ENCODE measurements around the gene CD4.
A peak's percentile ranks its signal among the peaks of the same experiment; 100 is the strongest.

Gene CD4

DNA sequence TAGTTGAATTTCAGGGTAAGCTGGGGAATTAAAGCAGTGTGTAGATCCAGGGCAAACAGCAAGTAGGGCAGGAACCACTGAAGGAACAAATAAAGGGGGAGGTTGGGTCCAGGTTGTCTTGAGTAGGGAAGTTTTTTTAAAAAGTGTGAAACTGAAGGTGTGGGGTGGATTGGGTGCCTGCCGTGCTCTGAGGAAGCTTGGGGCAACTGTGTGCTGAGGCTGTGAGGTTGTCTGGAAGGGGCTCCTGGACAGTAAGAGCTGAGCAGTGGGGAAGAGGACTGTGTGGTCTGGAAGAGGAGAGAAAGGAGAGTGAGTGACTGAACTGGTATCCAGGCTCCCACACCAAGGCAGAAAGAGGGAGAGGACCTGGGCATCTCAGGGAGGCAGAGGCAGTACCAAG, 21.4 kb downstream of the CD4 start:
- no peak for DNase-seq

DNA sequence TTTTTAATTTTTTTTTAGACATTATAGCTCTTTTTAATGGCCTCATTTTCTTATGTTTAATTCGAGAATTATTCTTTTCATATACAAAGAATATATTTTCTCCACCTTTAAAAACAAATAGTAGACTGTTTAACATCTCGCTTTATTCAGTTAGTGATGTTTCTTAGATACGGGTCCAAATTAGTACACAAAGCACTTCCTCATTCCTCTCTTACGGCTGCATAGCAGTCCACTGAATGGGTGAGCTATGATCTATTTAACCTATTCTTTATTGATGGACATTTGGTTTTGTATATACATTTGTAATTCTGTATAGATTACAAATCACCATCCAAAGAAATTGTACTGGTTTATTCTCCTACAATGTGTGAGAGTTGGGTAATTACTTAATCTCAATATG, 24.0 kb downstream of the CD4 start:
- no peak for DNase-seq

DNA sequence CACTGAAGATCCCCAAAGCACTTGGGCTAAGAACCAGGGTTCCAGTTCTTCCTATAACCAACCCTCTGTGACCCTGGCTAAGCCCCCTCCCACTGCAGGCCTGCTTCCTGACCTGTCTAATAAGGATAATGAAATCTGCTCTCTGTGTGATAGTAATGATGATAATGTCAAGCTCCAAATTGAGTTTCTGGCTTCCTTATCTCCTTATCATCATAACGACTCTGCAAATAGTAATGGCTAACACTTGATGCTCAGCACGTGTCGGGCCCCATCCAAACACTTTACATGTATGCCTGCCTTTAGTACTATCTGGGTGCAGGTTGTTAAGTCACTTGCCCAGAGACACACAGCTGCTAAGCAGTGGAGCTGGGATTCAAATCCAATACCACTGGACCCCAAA, 27.3 kb downstream of the CD4 start:
- no peak for DNase-seq

DNA sequence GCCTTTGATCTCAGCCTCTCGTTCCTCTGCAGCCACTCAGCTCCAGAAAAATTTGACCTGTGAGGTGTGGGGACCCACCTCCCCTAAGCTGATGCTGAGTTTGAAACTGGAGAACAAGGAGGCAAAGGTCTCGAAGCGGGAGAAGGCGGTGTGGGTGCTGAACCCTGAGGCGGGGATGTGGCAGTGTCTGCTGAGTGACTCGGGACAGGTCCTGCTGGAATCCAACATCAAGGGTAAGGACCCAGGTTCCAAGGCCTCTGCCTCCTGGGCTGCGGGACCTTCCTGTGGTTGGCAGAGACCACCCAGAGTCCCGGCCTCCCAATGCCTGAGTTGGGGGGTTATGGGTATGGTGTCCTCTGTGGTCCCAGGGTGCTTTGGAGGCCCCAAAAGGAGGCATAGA, 27.8 kb downstream of the CD4 start:
- DNase-seq: no peak

DNA sequence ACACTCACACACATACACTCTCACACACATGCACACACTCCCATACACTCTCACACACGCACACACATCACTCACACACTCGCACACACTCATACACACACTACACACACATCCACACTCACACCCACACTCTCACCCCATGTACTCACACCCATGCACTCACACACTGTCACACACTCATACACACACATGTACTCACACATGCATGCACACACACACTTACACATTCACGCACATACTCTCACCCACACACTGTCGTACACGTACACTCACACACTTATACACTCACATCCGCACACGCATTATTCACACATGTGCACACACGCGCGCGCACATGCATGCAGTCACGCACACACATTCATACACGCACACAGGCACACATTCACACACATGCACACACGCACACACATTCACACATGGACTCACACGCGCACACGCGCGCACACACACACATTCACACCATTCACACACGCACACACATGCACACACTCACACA, 28.4 kb downstream of the CD4 start:
- no peak for DNase-seq

DNA sequence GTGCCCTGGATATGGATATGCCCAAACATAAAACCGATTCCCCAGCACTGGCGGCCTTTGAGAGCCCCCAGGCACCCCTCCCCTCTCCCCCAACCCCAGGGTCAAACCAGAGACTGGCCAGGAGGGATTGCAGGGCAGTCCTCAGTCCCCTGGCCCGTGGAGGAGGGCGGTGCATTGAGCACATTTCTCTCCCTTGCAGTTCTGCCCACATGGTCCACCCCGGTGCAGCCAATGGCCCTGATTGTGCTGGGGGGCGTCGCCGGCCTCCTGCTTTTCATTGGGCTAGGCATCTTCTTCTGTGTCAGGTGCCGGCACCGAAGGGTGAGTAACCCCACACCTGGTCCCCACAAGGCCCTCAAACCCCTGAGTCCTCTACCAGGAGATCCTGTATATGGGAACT, 28.9 kb downstream of the CD4 start:
- DNase-seq: no peak

DNA sequence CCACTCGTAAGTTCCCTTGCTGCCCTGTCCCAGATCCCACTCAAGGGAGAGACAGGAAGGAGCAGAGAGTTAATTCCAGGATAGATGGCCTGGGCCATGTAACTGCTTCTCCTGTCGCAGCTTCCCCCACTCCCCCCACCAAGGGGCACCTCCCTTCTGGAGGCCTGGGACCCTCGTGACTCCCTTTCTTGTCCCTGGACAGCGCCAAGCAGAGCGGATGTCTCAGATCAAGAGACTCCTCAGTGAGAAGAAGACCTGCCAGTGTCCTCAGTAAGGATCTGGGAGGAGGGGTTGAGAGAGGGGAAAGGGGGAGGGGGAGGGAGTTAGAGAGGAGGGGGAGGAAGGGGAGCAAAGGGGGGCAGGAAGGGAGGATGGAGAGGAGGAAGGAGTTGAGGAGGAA, 29.3 kb downstream of the CD4 start:
- DNase-seq: no peak

DNA sequence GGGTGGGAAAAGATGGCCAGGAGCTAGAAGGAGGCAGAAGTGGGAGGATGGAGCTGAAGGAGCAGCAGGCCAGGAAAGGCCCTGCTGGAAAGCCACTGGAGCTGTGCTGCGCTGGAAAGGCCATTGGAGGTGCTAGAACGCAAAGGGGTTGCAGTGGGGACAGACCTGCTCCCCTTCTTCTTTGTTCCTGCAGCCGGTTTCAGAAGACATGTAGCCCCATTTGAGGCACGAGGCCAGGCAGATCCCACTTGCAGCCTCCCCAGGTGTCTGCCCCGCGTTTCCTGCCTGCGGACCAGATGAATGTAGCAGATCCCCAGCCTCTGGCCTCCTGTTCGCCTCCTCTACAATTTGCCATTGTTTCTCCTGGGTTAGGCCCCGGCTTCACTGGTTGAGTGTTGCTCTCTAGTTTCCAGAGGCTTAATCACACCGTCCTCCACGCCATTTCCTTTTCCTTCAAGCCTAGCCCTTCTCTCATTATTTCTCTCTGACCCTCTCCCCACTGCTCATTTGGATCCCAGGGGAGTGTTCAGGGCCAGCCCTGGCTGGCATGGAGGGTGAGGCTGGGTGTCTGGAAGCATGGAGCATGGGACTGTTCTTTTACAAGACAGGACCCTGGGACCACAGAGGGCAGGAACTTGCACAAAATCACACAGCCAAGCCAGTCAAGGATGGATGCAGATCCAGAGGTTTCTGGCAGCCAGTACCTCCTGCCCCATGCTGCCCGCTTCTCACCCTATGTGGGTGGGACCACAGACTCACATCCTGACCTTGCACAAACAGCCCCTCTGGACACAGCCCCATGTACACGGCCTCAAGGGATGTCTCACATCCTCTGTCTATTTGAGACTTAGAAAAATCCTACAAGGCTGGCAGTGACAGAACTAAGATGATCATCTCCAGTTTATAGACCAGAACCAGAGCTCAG, 30.0 kb downstream of the CD4 start:
- no peak for DNase-seq

DNA sequence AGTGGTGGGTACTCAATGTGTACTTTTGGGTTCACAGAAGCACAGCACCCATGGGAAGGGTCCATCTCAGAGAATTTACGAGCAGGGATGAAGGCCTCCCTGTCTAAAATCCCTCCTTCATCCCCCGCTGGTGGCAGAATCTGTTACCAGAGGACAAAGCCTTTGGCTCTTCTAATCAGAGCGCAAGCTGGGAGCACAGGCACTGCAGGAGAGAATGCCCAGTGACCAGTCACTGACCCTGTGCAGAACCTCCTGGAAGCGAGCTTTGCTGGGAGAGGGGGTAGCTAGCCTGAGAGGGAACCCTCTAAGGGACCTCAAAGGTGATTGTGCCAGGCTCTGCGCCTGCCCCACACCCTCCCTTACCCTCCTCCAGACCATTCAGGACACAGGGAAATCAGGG, 30.8 kb downstream of the CD4 start:
- DNase-seq: no peak

DNA sequence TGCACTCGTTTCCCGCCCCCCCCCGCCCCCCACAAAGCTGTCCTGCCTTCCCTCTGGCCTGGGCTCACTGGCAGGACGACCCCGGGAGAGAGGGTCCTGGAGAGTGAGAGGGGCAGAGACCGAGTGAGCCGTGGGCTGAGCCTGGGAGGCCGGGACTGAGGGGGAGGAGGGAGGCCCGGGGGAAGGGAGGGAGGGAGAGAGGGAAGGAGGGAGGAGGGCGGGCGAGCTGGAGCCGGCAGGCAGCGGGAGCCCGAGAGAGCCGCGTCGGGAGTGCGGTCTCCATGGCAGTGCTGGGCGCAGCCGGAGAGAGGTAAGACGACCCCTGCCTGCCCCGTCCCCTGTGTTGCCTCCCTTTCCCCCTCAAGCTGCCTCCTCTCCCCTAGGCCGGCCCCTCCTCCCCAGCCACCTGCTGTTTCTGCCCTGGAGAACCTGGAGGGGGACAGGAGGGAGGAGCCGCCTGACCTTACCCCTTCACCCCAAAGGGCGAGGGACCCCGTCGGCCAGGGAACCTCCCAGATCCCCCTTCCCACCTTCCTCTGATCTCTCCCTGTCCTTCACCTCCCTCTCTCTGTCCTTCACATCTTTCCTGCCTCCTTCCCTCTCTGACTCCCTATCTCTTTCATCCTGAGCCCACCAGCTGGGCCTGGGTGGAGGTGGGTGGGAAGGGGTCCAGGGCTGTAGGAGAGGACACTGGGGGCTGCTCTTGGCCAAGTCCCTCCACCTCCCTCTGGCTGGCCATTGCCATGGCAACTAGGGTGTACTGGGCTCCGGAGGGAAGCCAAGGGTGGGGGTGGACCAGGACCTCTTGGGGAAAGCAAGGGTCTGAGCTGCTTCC, 32.5 kb downstream of the CD4 start, which contains the start of gene GPR162:
Gene GPR162 (plus strand): TSS at position 231 of the 835 bp plus-strand sequence. CDS start 2,078 bp downstream, outside the sequence.
- peak in 45 of 58 donors; percentile 29 to 91 (median 72) for DNase-seq

DNA sequence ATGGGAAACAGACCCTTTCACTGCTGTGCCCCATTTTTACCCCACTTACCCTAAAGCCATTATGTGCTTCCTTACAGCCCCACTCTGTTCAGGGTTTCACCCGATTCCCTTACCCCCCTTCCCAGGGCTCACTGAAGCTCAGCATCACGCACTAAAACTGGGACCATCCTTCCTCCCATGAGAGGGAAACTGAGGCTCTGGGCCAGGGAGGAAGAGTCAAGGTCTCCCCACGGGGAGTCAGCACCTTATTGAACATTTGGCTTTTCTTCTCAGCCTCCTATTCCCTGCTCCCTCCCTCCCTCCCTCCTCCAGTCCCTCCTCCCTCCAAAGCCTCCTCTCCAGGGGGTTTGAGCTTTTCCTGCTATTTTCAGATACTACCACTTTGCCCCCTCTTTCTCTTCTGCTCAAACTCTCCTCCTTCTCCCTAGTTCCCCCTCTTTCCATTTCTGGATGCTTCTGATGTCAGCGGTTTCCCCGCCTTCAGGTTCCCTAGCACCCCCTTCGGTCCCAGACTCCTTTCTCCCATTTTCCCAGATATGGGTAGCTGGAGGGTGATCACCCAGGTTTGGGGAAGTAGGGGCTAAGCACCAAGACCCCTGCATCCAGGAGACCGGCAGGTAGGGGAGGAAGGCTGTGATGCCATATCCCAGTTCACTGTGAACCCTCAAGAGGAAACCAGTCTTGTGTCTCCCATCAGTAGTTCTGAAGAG, 33.3 kb downstream of the CD4 start:
- peak in 3 of 58 donors; percentile 12 to 33 (median 18) for DNase-seq

DNA sequence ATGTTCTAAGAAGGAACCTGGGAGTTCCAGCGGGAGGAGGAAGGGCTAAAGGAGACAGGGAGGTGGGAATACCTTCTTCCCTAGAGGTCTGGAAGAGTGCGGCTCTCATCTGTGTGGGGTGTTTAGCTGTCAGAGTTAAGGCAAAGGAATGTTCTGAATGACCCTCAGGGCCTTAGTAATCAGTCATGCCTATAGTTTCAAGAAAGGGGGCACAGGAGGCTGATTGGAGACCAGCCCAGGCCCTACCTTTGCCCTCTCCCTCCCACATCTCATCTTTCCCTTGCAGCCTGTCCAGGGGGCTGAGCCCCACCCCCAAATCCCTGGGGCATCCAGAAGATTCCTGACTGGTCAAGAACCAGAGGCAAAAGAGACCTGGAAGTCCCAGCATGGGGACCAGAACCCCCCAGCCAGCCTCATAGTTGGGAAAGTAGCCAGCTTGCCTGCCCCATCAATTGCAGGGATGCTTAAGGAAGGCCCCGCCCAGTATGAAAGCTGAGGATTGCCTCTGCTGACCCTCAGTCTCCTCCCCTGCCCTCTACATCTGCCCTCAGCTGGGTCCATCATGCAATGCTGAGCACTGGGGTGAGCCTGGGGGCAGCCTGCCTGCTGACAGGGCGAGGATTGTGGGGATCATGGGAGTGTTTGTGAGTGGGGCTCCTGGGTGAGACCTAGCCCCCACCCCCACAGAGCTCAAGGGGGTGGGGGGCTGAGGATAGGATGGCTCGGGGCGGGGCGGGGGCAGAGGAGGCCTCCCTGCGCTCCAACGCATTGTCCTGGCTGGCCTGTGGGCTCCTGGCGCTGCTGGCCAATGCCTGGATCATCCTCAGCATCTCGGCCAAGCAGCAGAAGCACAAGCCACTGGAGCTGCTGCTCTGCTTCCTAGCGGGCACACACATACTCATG, 34.1 kb downstream of the CD4 start:
- peak in 1 of 58 donors; percentile 28 for DNase-seq

DNA sequence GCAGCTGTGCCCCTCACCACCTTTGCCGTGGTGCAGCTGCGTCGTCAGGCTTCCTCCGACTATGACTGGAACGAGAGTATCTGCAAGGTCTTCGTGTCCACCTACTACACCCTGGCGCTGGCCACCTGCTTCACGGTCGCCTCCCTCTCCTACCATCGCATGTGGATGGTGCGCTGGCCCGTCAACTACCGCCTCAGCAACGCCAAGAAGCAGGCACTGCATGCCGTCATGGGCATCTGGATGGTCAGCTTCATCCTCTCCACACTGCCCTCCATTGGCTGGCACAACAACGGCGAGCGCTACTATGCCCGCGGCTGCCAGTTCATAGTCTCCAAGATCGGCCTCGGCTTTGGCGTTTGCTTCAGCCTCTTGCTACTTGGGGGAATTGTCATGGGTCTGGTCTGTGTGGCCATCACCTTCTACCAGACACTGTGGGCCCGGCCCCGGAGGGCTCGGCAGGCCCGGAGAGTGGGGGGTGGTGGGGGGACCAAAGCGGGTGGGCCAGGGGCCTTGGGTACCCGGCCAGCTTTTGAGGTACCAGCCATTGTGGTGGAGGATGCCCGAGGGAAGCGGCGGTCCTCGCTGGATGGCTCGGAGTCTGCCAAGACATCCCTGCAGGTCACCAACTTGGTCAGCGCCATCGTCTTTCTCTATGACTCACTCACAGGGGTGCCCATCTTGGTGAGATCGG, 34.9 kb downstream of the CD4 start:
- peak in 11 of 58 donors; percentile 9 to 49 (median 29) for DNase-seq

DNA sequence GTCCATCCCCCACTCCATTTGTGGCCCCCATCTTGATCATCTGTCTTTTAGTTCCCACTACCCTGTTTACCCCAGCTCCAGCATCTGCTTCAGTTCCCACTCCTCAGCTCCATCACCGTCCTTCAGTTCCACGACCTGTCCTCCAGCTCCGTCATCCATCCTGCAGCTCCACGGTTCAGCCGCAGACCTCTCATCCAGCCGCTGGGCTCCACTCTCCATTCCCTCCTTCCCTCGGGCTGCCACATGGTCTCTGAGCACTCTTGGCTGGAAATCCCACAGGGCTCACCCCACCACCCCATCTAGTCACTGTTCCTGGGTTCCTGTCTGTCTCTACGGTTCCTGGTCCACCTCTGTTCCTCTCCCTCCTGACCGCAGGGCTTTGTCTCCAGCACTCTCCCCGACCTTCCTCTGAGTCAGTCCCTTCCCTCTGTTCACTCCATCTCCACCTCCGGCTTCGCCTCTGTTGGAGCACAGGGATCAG, 35.6 kb downstream of the CD4 start:
- peak in 2 of 58 donors; percentile 32 to 61 for DNase-seq

DNA sequence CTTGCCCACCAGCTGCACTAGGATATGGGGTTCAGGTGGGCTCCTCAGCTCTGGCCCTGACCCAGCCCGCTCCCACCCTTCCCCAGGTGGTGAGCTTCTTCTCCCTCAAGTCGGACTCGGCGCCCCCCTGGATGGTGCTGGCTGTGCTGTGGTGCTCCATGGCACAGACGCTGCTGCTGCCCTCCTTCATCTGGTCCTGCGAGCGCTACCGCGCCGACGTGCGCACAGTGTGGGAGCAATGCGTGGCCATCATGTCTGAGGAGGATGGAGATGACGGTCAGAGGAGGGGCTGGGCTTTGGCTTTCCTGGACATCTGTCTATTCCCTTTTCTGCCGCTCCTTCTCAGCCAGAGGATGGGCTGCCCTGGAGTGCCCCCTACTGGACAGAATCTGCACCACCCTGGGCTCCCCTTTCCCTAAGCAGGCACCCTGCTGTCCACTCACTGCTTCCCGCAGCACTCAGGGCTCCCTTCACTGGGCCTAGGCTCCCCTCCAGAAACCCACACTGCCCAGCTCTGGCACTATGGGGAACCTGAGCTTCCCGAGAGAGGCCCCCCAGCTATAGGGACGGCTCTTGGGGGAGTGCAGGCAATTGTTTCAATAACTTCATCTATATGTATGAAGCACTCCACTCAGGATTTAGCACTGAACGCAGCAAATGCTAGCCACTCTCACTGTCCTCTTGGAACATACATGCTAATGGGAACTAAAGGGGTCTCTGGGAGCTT, 36.2 kb downstream of the CD4 start:
- DNase-seq: peak in 56 of 58 donors; percentile 42 to 92 (median 76)

DNA sequence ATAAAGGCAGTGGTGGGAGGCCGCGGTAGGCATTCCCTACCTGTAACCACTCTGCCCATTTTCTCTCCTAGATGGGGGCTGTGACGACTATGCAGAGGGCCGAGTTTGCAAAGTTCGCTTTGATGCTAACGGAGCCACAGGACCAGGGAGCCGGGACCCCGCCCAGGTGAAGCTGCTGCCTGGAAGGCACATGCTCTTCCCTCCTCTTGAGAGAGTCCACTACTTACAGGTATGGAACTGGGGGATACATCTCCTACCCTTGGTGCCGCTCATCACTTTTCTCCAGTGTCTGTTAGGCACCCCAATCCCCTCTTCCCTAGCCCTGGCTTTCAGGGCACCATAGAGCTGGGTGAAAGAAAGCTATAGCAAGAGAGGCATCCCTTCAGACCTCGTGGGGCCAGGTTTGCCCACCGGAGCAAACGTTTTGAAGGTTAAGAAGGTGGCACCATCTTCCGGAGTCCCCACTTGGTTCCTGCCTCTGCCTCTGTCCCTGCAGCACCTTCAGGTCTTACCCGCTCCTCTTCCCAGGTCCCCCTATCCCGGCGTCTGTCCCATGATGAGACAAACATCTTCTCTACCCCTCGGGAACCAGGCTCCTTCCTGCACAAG, 36.9 kb downstream of the CD4 start:
- no peak for DNase-seq

DNA sequence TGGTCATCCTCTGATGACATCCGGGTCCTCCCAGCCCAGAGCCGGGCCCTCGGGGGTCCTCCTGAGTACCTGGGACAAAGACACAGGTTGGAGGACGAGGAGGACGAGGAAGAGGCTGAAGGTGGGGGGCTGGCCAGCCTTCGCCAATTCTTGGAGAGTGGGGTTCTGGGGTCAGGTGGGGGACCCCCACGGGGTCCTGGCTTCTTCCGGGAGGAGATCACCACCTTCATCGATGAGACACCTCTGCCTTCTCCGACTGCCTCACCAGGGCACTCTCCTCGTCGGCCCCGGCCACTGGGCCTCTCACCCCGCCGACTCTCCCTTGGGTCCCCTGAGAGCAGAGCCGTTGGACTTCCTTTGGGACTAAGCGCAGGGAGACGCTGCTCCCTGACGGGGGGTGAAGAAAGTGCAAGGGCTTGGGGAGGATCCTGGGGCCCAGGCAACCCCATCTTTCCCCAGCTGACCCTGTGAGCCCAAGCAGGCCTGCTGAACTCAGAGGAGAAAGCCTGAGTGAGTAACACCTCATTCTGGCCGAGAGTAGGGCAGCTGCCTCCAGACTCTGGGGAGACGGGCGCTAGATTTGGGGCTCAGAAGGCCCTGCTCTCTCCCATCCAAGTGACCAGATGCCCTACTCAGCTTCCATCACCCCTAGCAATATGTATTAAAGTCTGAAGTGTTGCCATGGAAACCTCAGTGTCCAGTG, 37.6 kb downstream of the CD4 start:
- no peak for DNase-seq

Data from anterior cingulate cortex (tissue), 58 donors.